Dermis lymphatic vessel endothelial cell (primary cell): ENCODE measurements around the gene TNNT1. TPM values are rescaled to one million over a fixed set of nuclear protein-coding genes. Genes with fewer than 3 reads are reported as not detected.

Experiments
- total RNA-seq: library from RNA; depleted of rRNA; stranded (reverse); fragments of >200 nt; gene quantifications from 2 replicates; pipeline ENCODE4 v1.2.1, GENCODE V29; 2014

Gene TNNT1, protein sequence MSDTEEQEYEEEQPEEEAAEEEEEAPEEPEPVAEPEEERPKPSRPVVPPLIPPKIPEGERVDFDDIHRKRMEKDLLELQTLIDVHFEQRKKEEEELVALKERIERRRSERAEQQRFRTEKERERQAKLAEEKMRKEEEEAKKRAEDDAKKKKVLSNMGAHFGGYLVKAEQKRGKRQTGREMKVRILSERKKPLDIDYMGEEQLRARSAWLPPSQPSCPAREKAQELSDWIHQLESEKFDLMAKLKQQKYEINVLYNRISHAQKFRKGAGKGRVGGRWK
- 0.77 and 0.87 TPM in 2 replicates for total RNA-seq

DNA sequence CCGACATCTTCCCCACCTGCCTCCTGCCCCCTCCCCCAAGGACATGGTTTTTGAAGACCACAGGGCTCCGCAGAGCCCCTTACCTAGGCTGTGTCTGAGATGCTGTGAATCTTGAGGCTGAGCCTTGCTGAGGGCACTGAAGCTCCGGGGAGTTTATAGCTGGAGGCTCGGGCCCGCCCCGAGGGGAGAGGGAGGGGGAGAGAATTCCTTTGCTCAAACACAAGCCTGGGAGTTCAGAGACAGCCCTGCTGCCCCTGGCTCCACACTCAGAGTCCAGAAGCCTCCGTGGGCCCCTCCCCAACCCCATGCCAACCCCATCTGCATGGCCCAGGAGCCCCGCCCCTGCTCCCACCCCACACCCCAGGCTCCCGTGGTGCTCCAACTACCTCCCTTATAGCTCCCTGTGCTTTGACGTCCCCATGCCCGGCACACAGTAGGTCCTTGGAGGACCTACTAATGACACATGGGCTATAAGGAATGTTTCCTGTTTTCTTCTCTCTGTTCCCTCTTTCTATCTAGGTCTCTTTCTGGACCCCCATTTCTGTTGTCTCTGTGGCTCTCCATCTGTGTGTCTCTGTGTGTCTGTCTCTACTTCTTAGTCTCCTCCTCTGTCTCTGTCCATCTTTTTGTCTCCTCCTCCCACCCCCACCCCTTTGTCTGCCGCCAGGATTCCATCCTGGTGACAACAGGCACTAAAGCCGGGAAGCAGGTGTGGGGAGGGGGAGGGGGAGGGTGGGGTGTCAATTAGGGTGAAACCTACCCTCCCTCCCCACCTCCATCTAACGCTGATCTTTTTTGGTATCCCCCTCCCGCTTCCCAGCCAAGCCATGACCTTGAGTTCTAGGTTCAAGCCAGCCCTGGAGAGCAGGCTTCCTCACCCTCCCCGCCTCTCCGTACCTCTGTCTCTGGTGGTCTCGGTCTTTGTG is at the start of gene TNNT1:
TSS of gene TNNT1 (minus strand) at position 129 of the 926 bp plus-strand sequence. CDS start 2,049 bp downstream, outside the sequence.

DNA sequence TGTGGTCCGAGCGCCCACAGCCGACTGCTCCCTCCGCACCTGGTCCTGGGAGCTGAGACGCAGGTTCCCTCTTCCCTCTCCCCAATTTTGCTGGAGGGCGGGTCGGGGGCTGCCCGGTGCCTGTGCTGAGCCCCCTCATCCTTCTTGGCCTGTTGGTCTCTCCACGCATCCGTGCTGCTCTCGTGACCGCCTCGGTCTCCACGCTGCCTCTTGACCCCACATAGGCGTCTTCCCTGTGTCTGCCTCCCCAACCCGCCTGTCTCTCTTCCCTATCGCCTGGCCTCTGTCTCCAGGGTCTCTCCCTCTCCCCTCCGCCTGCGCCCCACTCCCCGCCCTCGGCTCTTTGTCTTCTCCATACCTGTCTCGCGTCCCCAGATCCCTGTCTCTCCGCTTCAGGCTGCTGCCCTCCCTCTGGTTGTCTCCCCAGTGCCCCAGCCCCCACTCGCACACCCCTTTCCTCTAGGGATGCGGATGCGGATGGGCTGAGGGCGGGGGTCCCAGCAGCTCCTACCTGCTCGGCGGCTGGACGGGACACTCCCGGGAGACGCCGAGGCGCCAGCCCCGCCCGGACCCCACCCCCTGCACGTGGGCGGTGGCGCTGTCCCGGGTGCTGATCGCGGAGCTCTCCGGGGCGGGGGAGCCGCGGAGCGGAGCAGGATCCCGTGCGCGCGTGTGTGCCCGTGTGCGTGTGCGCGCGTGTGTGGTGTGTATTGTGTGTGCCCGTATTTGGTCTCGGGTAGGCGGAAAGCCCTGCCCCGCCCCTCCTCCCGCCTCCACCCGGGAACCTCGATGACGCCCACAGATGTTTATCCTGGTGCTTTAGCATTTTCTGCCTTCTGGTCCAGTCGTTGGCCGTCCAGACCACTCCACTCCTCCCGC is 30.8 kb upstream of the TNNT1 start, which contains the start of gene SYT5:
TSS of gene SYT5 (minus strand) at position 684 of the 879 bp plus-strand sequence. CDS start 1,248 bp downstream, outside the sequence.

DNA sequence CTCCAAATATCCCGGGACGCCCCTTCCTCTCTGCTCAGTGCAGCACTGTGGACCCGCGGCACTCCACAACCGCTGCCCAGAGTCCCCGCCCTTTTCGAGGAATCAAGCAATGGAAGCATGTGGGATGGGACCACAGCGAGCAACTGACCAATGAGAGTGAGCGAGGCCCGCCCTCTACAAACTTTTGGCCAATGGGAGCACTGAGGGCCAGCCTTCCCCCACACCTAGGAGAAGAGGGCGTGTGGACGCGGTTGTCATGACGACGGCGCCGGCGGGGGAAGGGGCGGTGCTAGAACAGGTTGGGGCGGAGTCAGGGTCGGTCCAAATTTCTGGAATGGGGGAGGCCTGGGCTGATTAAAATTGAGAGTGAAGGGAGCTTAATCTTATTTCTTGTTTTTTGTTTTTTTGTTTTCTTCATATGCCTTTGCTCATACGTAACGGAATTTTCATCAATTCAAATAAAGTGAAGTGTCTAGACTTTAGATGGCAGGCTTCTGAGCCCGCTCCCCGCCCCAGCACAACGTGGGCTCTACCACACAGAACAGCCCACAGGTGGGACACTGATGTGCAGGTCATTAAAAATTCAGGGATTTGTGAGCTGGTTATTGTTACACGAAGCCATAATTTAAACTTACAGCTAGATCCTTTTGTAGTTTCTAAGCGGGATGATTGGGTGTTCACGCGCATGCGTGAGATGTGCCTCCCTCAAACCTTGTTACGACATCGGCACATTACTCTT is 17.7 kb upstream of the TNNT1 start, which contains the start of gene DNAAF3:
TSS of gene DNAAF3 (minus strand) at position 84 of the 739 bp plus-strand sequence. CDS start 200 bp downstream, outside the sequence.

DNA sequence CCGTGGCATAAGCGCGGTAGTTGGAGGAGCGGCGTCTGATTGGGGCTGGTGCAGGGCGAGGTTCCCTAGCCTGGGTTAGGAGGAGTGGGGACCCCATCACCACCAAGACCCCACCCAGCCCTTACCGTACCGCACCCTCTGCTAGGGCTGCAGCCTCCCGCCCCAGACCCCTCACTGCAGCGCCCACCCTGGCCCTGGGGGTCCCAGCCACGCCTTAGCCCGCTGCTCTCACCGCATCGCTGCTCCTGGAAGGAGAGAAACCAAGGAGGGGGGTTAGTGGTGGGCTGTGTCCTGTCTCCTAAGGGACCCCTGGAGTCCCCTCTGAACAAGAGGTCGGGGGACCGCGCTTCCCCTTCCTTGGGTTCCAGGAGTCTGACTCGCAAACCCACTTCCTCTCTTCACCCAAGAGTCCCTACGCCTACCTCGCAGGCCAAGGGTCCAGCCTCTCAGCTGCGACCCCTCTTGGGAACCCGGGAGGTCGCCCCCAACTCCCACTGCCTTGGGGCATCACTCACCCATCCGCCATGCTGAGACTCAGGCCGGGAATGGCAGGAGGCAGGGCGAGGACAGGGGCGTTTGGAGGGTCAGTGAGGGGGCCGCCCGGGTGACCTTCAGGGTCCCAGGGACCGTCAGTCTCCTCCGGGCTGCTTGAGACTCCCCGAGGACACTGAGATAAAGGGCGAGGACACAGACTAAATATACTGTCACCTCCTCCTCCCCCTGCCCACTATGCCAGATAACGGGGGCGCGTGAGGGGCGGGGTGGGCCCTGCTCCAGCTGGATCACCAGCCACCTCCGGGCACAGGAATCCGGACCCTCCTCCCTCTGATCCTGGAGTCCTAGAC is 8.3 kb upstream of the TNNT1 start, which contains the start of gene TNNI3:
TSS of gene TNNI3 (minus strand) at position 669 of the 845 bp plus-strand sequence. CDS start at position 526, 143 bp downstream.

DNA sequence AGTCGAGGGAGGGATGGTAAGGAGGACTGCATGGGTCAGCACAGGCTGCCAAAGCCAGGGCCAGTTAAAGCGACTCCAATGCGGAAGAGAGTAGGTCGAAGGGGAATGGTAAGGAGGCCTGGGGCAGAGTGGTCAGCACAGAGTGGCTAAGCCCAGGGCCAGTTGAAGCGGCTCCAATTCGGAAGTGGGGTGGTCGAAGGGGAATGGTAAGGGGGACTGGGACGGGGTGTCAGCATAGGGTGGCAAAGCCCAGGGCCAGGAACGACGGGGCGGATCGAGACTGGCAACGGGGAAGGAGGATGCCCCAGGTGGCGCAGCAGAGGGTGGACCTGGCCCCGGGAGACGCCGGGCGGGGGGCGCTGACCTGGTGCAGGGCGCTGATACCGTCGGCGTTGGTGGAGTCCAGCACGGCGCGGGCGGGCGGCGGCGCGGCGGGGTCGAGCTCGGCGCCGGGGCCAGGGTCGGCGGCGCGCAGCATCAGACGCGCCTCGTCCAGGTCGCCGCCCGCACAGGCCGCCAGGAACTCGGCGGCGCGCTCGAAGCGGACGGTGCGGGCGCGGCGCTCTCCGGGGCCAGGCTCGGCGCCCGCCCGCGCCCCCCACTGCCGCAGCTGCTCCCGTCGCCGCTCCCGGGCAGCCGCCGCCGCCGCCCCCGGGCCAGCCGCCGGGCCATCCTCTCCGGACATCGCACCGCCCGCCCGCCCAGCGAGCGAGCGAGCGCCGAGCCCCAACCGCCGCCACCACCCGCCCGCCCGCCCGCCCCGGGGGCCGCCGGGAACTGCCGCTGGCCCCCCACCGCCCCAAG is 31.9 kb downstream of the TNNT1 start, which contains the start of gene PPP1R12C:
TSS of gene PPP1R12C (minus strand) at position 779 of the 804 bp plus-strand sequence. CDS start at position 685, 94 bp downstream.

Other genes starting within 250 kb of the TNNT1 start
- not detected in 2 replicates for gene NCR1, start 243.1 kb downstream of the TNNT1 start, total RNA-seq
- not detected in 2 replicates for gene NLRP7, start 201.7 kb downstream of the TNNT1 start, total RNA-seq
- gene NLRP2, start 182.8 kb downstream of the TNNT1 start, total RNA-seq = 0.77 and 2.3 TPM in 2 replicates
- gene GP6, start 110.9 kb downstream of the TNNT1 start, total RNA-seq = 0.09 TPM in 1 of 2 replicates, not detected in the other
- 15.0 and 28.4 TPM in 2 replicates for gene RDH13, start 86.1 kb downstream of the TNNT1 start, total RNA-seq
- gene EPS8L1, start 73.3 kb downstream of the TNNT1 start, total RNA-seq = 10.0 and 12.7 TPM in 2 replicates
- gene PPP1R12C, start 31.6 kb downstream of the TNNT1 start, total RNA-seq = 23.5 and 25.8 TPM in 2 replicates
- gene TNNI3, start 8.5 kb upstream of the TNNT1 start, total RNA-seq = not detected in 2 replicates
- gene DNAAF3, start 17.4 kb upstream of the TNNT1 start, total RNA-seq = 0.34 and 0.65 TPM in 2 replicates
- under 0.01 TPM in 1 of 2 replicates, not detected in the other for gene SYT5, start 31.1 kb upstream of the TNNT1 start, total RNA-seq
- 0.09 and 0.33 TPM in 2 replicates for gene PTPRH, start 60.3 kb upstream of the TNNT1 start, total RNA-seq
- 0.33 and 1.0 TPM in 2 replicates for gene TMEM86B, start 79.6 kb upstream of the TNNT1 start, total RNA-seq
- 16.4 and 18.0 TPM in 2 replicates for gene PPP6R1, start 109.8 kb upstream of the TNNT1 start, total RNA-seq
- 18.6 and 19.6 TPM in 2 replicates for gene HSPBP1, start 130.9 kb upstream of the TNNT1 start, total RNA-seq
- gene BRSK1, start 134.8 kb upstream of the TNNT1 start, total RNA-seq = 0.65 and 0.77 TPM in 2 replicates
- not detected in 2 replicates for gene TMEM150B, start 176.1 kb upstream of the TNNT1 start, total RNA-seq
- 3.2 and 3.3 TPM in 2 replicates for gene KMT5C, start 190.7 kb upstream of the TNNT1 start, total RNA-seq
- gene COX6B2, start 205.5 kb upstream of the TNNT1 start, total RNA-seq = not detected in 2 replicates
- not detected in 2 replicates for gene GARIN5B, start 214.1 kb upstream of the TNNT1 start, total RNA-seq
- 0.33 TPM in 1 of 2 replicates, not detected in the other for gene IL11, start 221.3 kb upstream of the TNNT1 start, total RNA-seq
- not detected in 2 replicates for gene TMEM190, start 227.6 kb upstream of the TNNT1 start, total RNA-seq
- 0.17 and 0.22 TPM in 2 replicates for gene TMEM238, start 235.1 kb upstream of the TNNT1 start, total RNA-seq
- gene RPL28, start 236.7 kb upstream of the TNNT1 start, total RNA-seq = 177 and 193 TPM in 2 replicates